Measurements from ENCODE around the gene C21orf91.

C21orf91 gene

DNA sequence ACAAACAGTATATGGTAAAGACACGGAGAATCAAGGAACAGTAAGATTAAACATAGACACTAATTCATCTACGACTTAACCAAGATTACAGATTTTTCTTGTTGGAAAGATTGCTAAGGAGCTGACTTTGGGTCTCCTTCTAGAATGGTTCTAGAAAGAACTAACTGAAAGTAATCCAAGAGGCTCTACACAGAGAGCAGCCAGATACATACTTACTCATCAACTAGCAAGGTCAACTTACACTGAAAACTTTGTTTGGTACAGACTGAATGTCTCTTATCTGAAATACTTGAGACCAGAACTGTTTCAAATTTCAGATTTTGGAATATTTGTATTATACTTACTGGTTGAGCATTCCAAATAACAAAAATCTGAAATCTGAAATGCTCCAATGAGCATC is 5.8 kb downstream of the C21orf91 start:
- no peaks in the 10 kb centered on the region for H3K27me3 ChIP-seq (ENCODE audit: insufficient read depth, low read depth, severe bottlenecking)
- TF ChIP-seq CTCF (IDR thresholded peaks at IDR 0.05; ENCODE audit: low read depth, low read length) = no peak
- no peak overlapping the region for H3K4me3 ChIP-seq (ENCODE audit: low read depth, low read length)
- DNase-seq = no peak
- peaks cover 3% of the 10 kb centered on the region for H3K9me3 ChIP-seq (ENCODE audit: severe bottlenecking)
- peaks cover 73% of the 10 kb centered on the region for H3K36me3 ChIP-seq
- H3K27ac ChIP-seq = no peak overlapping the region

- Histone ChIP-seq H3K27me3 (ENCODE audit: insufficient read depth, low read depth, severe bottlenecking) (no peaks in the 10 kb centered on the region), H3K27ac (no peak overlapping the region), H3K4me3 (ENCODE audit: low read depth, low read length) (no peak overlapping the region), H3K36me3 (peaks cover 42% of the 10 kb centered on the region), H3K9me3 (ENCODE audit: severe bottlenecking) (peaks cover 12% of the 10 kb centered on the region)
- no peak for TF ChIP-seq CTCF (IDR thresholded peaks at IDR 0.05; ENCODE audit: low read depth, low read length)
- no peak for DNase-seq
Measured at GRCh38 chr21:17805966-17806365, 13.2 kb downstream of the C21orf91 start.

- Histone ChIP-seq H3K27ac (no peak overlapping the region), H3K27me3 (ENCODE audit: insufficient read depth, low read depth, severe bottlenecking) (no peaks in the 10 kb centered on the region), H3K4me3 (ENCODE audit: low read depth, low read length) (no peak overlapping the region), H3K9me3 (ENCODE audit: severe bottlenecking) (peaks cover 12% of the 10 kb centered on the region), H3K36me3 (peaks cover 18% of the 10 kb centered on the region)
- no peak for TF ChIP-seq CTCF (IDR thresholded peaks at IDR 0.05; ENCODE audit: low read depth, low read length)
- DNase-seq = no peak
Measured at GRCh38 chr21:17803536-17803935, 15.6 kb downstream of the C21orf91 start.

GRCh38 chr21:17802572-17802971 is 16.6 kb downstream of the C21orf91 start:
- no peak overlapping the region for H3K4me3 ChIP-seq (ENCODE audit: low read depth, low read length)
- no peaks in the 10 kb centered on the region for H3K27me3 ChIP-seq (ENCODE audit: insufficient read depth, low read depth, severe bottlenecking)
- H3K27ac ChIP-seq = no peak overlapping the region
- H3K36me3 ChIP-seq = peaks cover 8% of the 10 kb centered on the region
- no peak for TF ChIP-seq CTCF (IDR thresholded peaks at IDR 0.05; ENCODE audit: low read depth, low read length)
- no peak for DNase-seq
- H3K9me3 ChIP-seq (ENCODE audit: severe bottlenecking) = peaks cover 6% of the 10 kb centered on the region

GRCh38 chr21:17799414-17800164 is 19.6 kb downstream of the C21orf91 start:
- Histone ChIP-seq H3K36me3 (peaks cover 24% of the 10 kb centered on the region), H3K27ac (no peak overlapping the region), H3K27me3 (ENCODE audit: insufficient read depth, low read depth, severe bottlenecking) (no peaks in the 10 kb centered on the region), H3K4me3 (ENCODE audit: low read depth, low read length) (no peak overlapping the region), H3K9me3 (ENCODE audit: severe bottlenecking) (peaks cover 5% of the 10 kb centered on the region)
- no peak for TF ChIP-seq CTCF (IDR thresholded peaks at IDR 0.05; ENCODE audit: low read depth, low read length)
- no peak for DNase-seq

GRCh38 chr21:17798796-17799195 is 20.4 kb downstream of the C21orf91 start:
- Histone ChIP-seq H3K27ac (no peak overlapping the region), H3K27me3 (ENCODE audit: insufficient read depth, low read depth, severe bottlenecking) (no peaks in the 10 kb centered on the region), H3K36me3 (peaks cover 31% of the 10 kb centered on the region), H3K9me3 (ENCODE audit: severe bottlenecking) (peaks cover 5% of the 10 kb centered on the region), H3K4me3 (ENCODE audit: low read depth, low read length) (no peak overlapping the region)
- DNase-seq = no peak
- TF ChIP-seq CTCF (IDR thresholded peaks at IDR 0.05; ENCODE audit: low read depth, low read length) = no peak

Data from WERI-Rb-1 (cell line).